Transverse colon (tissue), 4 donors: ENCODE results near the gene MYH9. TPM values are rescaled to one million over a fixed set of nuclear protein-coding genes. Genes with fewer than 3 reads are reported as not detected.

ENCODE experiments used
- DNase-seq: peaks from one replicate; pipeline ENCODE4 v3.0.0-alpha.2; 2019
- H3K27ac ChIP-seq, 4 donors: fragments of 200-600 bp; sonication (generic); 2 replicates each; pipeline ENCODE4 v1.5.1; 2016 to 2018; ENCODE audit warnings: inconsistent platforms in 4 of 4
- H3K27me3 ChIP-seq: fragments of 200-600 bp; sonication (generic); 2 replicates; pipeline ENCODE4 v1.5.1; 2017; ENCODE audit warnings: inconsistent platforms
- H3K36me3 ChIP-seq, 4 donors: fragments of 200-600 bp; sonication (generic); 2 replicates each; pipeline ENCODE4 v1.5.1; 2017 to 2019; ENCODE audit warnings: inconsistent platforms in 4 of 4
- H3K4me1 ChIP-seq, 4 donors: fragments of 200-600 bp; sonication (generic); 2 replicates each; pipeline ENCODE4 v1.5.1; 2017 to 2020; ENCODE audit warnings: inconsistent platforms in 4 of 4
- H3K4me3 ChIP-seq, 4 donors: fragments of 200-600 bp; sonication (generic); 1 replicate in 1 of 4; 2 replicates in 3 of 4; pipeline versions ENCODE4 v1.5.1 to v1.6.1; 2017 to 2019; ENCODE audit warnings: inconsistent platforms in 4 of 4
- H3K9me3 ChIP-seq, 2 donors: fragments of 200-600 bp; sonication (generic); 2 replicates each; pipeline ENCODE4 v1.5.1; 2017 to 2019; ENCODE audit warnings: inconsistent platforms in 2 of 2
- EP300 ChIP-seq: sonication (generic); formaldehyde crosslinking; IDR thresholded peaks from one replicate; pipeline ENCODE4 v1.6.1; 2017; ENCODE audit warnings: antibody characterized with exemption, low read depth
- POLR2A ChIP-seq: fragments of 450-650 bp; IDR thresholded peaks from one replicate; pipeline ENCODE4 v1.6.1; 2016; ENCODE audit warnings: antibody characterized with exemption, mild to moderate bottlenecking, moderate library complexity
- POLR2AphosphoS5 ChIP-seq, 3 donors: sonication (generic); formaldehyde crosslinking; IDR thresholded peaks; one replicate each; pipeline ENCODE4 v1.6.1; 2016; ENCODE audit warnings: antibody characterized with exemption in 3 of 3
- WGBS, 2 donors: methylation state at CpG; one replicate each; pipeline ENCODE4 v1.1.5; 2018; ENCODE audit warnings: low coverage in 1 of 2; 5-methylcytosine and 5-hydroxymethylcytosine counted together
- in situ Hi-C, 4 donors: fragments of 200-750 bp; cut with MboI; loops; one replicate each; pipeline versions ENCODE4 v1.15.0 to v1.15.1; 2017; ENCODE audit warnings: low sequenced_read_pairs in 3 of 4, low pct_ligation_motif_present in 1 of 4, low pct_unique_long_range_greater_than_20kb in 1 of 4
- intact Hi-C: fragments of 100-400 bp; cut with DNase I; formaldehyde crosslinking; loops from one replicate; pipeline ENCODE4 v1.15.1; 2023; ENCODE audit warnings: low total_unique reads
- total RNA-seq, 4 donors: library from RNA; depleted of rRNA; stranded (reverse); fragments of >200 nt; gene quantifications; one replicate each; pipeline ENCODE4 v1.1.0, GENCODE V29; 2016
- TF ChIP-seq, protein P1 (sequence below), 5 experiments: fragments of 200-600 bp in 3 of 5; fragments of 450-650 bp in 2 of 5; sonication (generic) in 3 of 5; IDR thresholded peaks; 1 replicate in 2 of 5; 2 replicates in 3 of 5; pipeline ENCODE4 v1.5.1; 2016 to 2017; ENCODE audit warnings: antibody characterized with exemption in 5 of 5, inconsistent platforms in 3 of 5, mild to moderate bottlenecking in 2 of 5, moderate library complexity in 1 of 5

Gene MYH9
- total RNA-seq, 4 donors from 2014 or later: 385 to 511 (median 460) TPM

DNA sequence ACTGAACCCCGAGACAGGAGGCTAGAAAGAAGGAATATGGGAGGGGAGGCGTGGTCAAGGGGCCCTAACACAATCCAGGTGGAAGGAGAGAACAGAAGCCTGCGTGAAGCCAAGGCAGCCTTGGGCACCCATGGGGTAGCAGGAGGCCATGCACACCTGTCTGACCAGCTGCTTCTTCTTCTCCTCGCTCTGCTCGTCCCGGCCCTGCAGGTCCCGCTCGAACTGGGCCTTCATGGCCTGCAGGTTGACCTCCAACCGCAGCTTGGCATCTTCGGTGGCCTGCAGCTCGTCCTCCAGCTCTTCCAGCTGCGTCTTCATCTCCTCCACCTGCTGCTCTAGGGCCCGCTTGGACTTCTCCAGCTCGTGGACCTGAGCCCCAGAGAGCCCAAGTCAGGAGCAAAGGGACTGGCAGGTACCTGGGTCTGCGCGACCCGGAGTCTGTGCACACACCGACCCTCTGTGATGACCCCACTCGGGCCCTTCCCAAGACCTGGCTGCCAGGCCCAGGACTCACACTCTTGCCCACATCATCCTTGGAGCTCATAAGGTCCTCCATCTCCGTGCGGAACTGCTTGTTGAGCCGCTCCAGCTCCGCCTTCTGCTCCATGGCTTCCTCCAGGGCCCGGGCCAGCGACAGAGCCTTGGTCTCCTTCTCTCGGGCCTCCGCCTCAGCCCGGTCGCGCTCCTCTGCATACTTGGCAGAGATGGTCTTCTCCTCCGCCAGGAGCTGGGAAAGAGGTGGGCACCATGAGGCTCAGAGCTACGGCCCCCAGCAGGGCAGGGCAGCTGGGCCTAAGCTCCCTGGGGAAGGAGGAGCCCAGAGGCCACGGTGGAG lies 99.0 kb downstream of the MYH9 start:
- Histone ChIP-seq H3K27me3 (no peaks in the 10 kb centered on the region), H3K9me3 (no peaks in the 10 kb centered on the region), H3K36me3 (peaks cover 0 to 83% (median 50%) of the 10 kb centered on the region in 4 donors), H3K4me3 (no peak overlapping the region), H3K4me1 (peaks cover 0 to 10% (median 3%) of the 10 kb centered on the region in 4 donors), H3K27ac (peak overlapping the region in 3 of 4 donors; percentile 1 to 62 (median 22))
- intact Hi-C loops: no loop called here
- WGBS, 2 donors: 90 to 95% methylated on average over 4 to 33 of the region's 33 CpGs
- DNase-seq: no peak
- peak in 1 of 3 donors; percentile 14 for TF ChIP-seq POLR2AphosphoS5 (IDR thresholded peaks at IDR 0.05)
- TF ChIP-seq, protein P1, sequence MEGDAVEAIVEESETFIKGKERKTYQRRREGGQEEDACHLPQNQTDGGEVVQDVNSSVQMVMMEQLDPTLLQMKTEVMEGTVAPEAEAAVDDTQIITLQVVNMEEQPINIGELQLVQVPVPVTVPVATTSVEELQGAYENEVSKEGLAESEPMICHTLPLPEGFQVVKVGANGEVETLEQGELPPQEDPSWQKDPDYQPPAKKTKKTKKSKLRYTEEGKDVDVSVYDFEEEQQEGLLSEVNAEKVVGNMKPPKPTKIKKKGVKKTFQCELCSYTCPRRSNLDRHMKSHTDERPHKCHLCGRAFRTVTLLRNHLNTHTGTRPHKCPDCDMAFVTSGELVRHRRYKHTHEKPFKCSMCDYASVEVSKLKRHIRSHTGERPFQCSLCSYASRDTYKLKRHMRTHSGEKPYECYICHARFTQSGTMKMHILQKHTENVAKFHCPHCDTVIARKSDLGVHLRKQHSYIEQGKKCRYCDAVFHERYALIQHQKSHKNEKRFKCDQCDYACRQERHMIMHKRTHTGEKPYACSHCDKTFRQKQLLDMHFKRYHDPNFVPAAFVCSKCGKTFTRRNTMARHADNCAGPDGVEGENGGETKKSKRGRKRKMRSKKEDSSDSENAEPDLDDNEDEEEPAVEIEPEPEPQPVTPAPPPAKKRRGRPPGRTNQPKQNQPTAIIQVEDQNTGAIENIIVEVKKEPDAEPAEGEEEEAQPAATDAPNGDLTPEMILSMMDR (IDR thresholded peaks at IDR 0.05): no peak
- in situ Hi-C loops: loop anchor here in 1 of 4 donors (10.0 kb wide), 2 partner anchors 56 to 94 kb away; no protein-coding TSS in a partner anchor

DNA sequence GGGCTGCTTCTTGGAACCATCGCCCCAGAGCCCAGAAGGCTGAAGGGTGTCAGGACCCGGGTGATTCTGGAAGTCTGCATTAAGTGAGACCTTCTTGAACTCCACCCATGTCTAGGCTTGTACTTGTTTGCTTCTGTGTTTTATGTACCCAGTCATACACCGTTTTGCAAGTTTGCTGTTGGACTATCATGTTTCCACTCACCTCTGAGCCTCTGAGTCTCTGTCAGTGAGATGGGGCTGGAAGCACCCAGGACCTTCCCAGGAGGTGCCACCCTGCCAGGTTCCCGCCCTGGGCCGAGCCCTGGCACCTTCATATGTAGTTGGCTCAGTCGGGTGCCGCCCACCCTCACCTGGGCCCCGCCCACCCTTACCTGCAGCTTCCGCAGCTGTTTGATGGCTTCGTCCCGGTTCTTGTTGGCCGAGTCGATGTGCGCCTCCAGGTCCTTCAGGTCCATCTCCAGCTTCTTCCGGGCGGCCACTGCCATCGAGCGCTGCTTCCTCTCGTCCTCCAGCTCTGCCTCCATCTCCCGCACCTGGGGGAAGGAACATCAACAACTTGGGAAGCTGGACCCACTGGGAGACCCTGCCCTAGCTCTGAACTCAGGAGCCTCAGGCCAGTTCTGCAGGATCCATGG lies 99.8 kb downstream of the MYH9 start:
- Histone ChIP-seq H3K4me3 (no peak overlapping the region), H3K36me3 (peaks cover 0 to 81% (median 48%) of the 10 kb centered on the region in 4 donors), H3K27ac (peak overlapping the region in 2 of 4 donors; percentile 22 to 62), H3K4me1 (peaks cover 0 to 10% (median 3%) of the 10 kb centered on the region in 4 donors), H3K9me3 (no peaks in the 10 kb centered on the region), H3K27me3 (no peaks in the 10 kb centered on the region)
- TF ChIP-seq EP300 (no peak), POLR2AphosphoS5 (IDR thresholded peaks at IDR 0.05) (no peak), POLR2A (no peak)
- TF ChIP-seq, protein P1 (IDR thresholded peaks at IDR 0.05): no peak
- in situ Hi-C loops (loop anchor here in 1 of 4 donors (10.0 kb wide), 2 partner anchors 57 to 93 kb away; no protein-coding TSS in a partner anchor), intact Hi-C loops (no loop called here)
- 71 to 87% methylated on average over 8 to 20 of the region's 20 CpGs for WGBS, 2 donors
- no peak for DNase-seq

DNA sequence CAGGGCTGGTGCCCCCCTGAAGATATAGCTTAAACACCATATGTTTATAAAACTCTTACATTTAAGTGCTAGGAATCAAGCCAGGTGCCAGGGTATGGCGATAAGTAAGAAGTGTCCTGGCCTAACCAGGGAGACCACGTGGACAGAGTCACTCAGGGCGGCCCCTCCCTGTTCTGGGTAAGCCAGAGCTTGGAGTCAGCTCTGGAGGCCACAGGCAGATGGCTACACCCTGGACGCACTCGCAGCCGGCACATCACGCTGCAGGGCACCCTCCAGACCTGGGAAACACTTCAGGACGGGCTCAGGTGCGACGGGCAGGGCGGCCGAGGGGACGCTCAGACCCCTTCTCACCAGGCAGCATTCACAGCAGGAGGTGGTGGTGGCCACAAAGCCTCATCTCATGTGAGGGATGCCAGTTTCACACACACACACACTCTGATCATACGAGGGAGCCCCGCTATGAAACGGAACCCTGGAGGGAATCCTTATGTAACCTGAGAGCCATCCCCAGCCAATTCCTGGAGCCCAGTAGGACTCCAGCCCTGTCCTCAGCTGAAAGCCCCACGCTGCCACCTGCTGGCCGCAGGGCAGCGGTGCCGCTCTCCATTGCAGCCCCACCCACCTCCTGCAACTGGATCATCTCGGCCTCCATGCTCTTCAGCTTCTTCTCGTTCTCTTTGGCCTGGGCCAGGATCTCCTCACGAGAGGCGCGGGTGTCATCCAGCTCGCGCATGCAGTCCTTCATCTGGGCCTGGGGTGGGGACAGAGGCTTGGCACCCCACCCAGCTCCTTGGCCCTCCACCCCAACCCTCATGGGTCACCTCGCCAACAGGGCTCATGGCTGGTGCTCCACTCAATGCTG lies 101.4 kb downstream of the MYH9 start:
- 67% methylated on average over 28 of the region's 28 CpGs; no CpG with 5 or more reads in 1 of the 2 donors for WGBS, 2 donors
- Histone ChIP-seq H3K4me3 (no peak overlapping the region), H3K4me1 (peaks cover 0 to 10% (median 3%) of the 10 kb centered on the region in 4 donors), H3K36me3 (peaks cover 0 to 83% (median 47%) of the 10 kb centered on the region in 4 donors), H3K27me3 (no peaks in the 10 kb centered on the region), H3K9me3 (no peaks in the 10 kb centered on the region), H3K27ac (peak overlapping the region; percentile 63 to 81 (median 74))
- TF ChIP-seq, protein P1 (IDR thresholded peaks at IDR 0.05): peak; percentile 84 to 96 (median 90)
- no peak for TF ChIP-seq POLR2A
- peak in 2 of 3 donors; percentile 25 to 38 for TF ChIP-seq POLR2AphosphoS5 (IDR thresholded peaks at IDR 0.05)
- TF ChIP-seq EP300: no peak
- intact Hi-C loops: no loop called here
- in situ Hi-C loops: loop anchor here in 1 of 4 donors (10.0 kb wide), 2 partner anchors 58 to 92 kb away; no protein-coding TSS in a partner anchor
- DNase-seq: peak; percentile 75
